HG02798 (cell line): ENCODE results near the gene C1orf226.

Source experiments
- ATAC-seq: cut with Tn5 transposase; IDR thresholded peaks from one replicate; pipeline ENCODE4 v1.9.1; 2021; ENCODE audit warnings: mild to moderate bottlenecking; ENCODE audit not compliant: unreplicated experiment, poor library complexity

Gene C1orf226

GRCh38 chr1:162365284-162366020 lies 16.1 kb upstream of the C1orf226 start:
- no peak for ATAC-seq

GRCh38 chr1:162366149-162366548 lies 15.4 kb upstream of the C1orf226 start:
- no peak for ATAC-seq

- no peak for ATAC-seq
Measured at GRCh38 chr1:162366671-162367070, 14.9 kb upstream of the C1orf226 start.

GRCh38 chr1:162367073-162367472 lies 14.5 kb upstream of the C1orf226 start:
- no peak for ATAC-seq

- ATAC-seq: no peak
Measured at GRCh38 chr1:162367772-162368171, 13.8 kb upstream of the C1orf226 start.

GRCh38 chr1:162368451-162368850 lies 13.1 kb upstream of the C1orf226 start:
- ATAC-seq: no peak

GRCh38 chr1:162369571-162369970 lies 12.0 kb upstream of the C1orf226 start:
- ATAC-seq: no peak

- ATAC-seq: no peak
Measured at GRCh38 chr1:162370161-162370560, 11.4 kb upstream of the C1orf226 start.

GRCh38 chr1:162370721-162371120 lies 10.8 kb upstream of the C1orf226 start:
- no peak for ATAC-seq

- ATAC-seq: no peak
Measured at GRCh38 chr1:162371611-162372010, 9.9 kb upstream of the C1orf226 start.

GRCh38 chr1:162372159-162373071 lies 9.1 kb upstream of the C1orf226 start:
- ATAC-seq: no peak

- no peak for ATAC-seq
Measured at GRCh38 chr1:162373072-162373427, 8.5 kb upstream of the C1orf226 start.

GRCh38 chr1:162373541-162374260 lies 7.8 kb upstream of the C1orf226 start:
- ATAC-seq: no peak

GRCh38 chr1:162374406-162374805 lies 7.1 kb upstream of the C1orf226 start:
- no peak for ATAC-seq

- ATAC-seq: no peak
Measured at GRCh38 chr1:162375463-162375862, 6.1 kb upstream of the C1orf226 start.

GRCh38 chr1:162376691-162377090 lies 4.8 kb upstream of the C1orf226 start, which contains the start of gene SPATA46:
Gene SPATA46, minus strand, starts transcription at chr1:162376854. Its CDS starts 64 bp downstream, at chr1:162376790.
- no peak for ATAC-seq

- ATAC-seq: no peak
Measured at GRCh38 chr1:162380061-162380846, 1.3 kb upstream of the C1orf226 start.

GRCh38 chr1:162381941-162382750 lies 618 bp downstream of the C1orf226 start:
- ATAC-seq: no peak

GRCh38 chr1:162383091-162383490 lies 1.6 kb downstream of the C1orf226 start:
- no peak for ATAC-seq
